HG03135 (cell line): ENCODE results near the gene PRELID1.
"Not testable (repeated sequence)": the region's sequence is repeated elsewhere in the genome, so short reads cannot be mapped to it uniquely, and the experiment has no call there.

Experiments used
- ATAC-seq: cut with Tn5 transposase; IDR thresholded peaks from one replicate; pipeline ENCODE4 v1.9.1; 2021; ENCODE audit warnings: mild to moderate bottlenecking, moderate library complexity; ENCODE audit not compliant: unreplicated experiment

The PRELID1 gene

GRCh38 chr5:177297922-177298321, 5.7 kb upstream of the PRELID1 start:
- ATAC-seq: no peak

GRCh38 chr5:177299697-177300096, 3.9 kb upstream of the PRELID1 start:
- ATAC-seq: no peak

- peak; percentile 40 for ATAC-seq
Measured at GRCh38 chr5:177300236-177300880, 3.2 kb upstream of the PRELID1 start.

GRCh38 chr5:177300951-177301350, 2.6 kb upstream of the PRELID1 start:
- no peak for ATAC-seq

- no peak for ATAC-seq
Measured at GRCh38 chr5:177301503-177302165, 2.0 kb upstream of the PRELID1 start.

- no peak for ATAC-seq
Measured at GRCh38 chr5:177302354-177303110, 1.1 kb upstream of the PRELID1 start.

- ATAC-seq: no peak
Measured at GRCh38 chr5:177303925-177304391, 359 bp downstream of the PRELID1 start.

- ATAC-seq: no peak
Measured at GRCh38 chr5:177304392-177305119, 957 bp downstream of the PRELID1 start.

- ATAC-seq: not testable (repeated sequence)
Measured at GRCh38 chr5:177306103-177306640, 2.6 kb downstream of the PRELID1 start.

- no peak for ATAC-seq
Measured at GRCh38 chr5:177306674-177307543, 3.3 kb downstream of the PRELID1 start.

GRCh38 chr5:177307544-177308363, 4.2 kb downstream of the PRELID1 start:
- no peak for ATAC-seq

GRCh38 chr5:177308740-177309139, 5.1 kb downstream of the PRELID1 start:
- ATAC-seq: no peak

- no peak for ATAC-seq
Measured at GRCh38 chr5:177309351-177310191, 6.0 kb downstream of the PRELID1 start.

- ATAC-seq: no peak
Measured at GRCh38 chr5:177310332-177310731, 6.7 kb downstream of the PRELID1 start.

- no peak for ATAC-seq
Measured at GRCh38 chr5:177310757-177311391, 7.3 kb downstream of the PRELID1 start.

GRCh38 chr5:177311392-177311722, 7.8 kb downstream of the PRELID1 start:
- peak; percentile 0 for ATAC-seq

- ATAC-seq: peak; percentile 63
Measured at GRCh38 chr5:177311723-177312648, 8.4 kb downstream of the PRELID1 start, which contains the start of gene MXD3. Gene MXD3 (minus strand): TSS chr5:177311898. CDS start chr5:177311830, 68 bp downstream.
